ENCODE results near the gene CCDC47.

The CCDC47 gene

GRCh38 chr17:63752707-63753106, 20.7 kb downstream of the CCDC47 start (continued):
- no peak for TF ChIP-seq ZNF214 (tag by site-specific recombination; IDR thresholded peaks at IDR 0.05; ENCODE audit: borderline replicate concordance)
- TF ChIP-seq ZNF280C (tag by site-specific recombination; IDR thresholded peaks at IDR 0.05), result no peak
- no peak for TF ChIP-seq PRDM4 (tag by site-specific recombination; IDR thresholded peaks at IDR 0.05)
- no peak for TF ChIP-seq ZNF169 (tag by site-specific recombination; IDR thresholded peaks at IDR 0.05)

GRCh38 chr17:63751806-63752205, 21.6 kb downstream of the CCDC47 start:
- Histone ChIP-seq H3K36me3 (ENCODE audit: control insufficient read depth in 2 of 2, insufficient read depth in 1 of 2, low read length in 2 of 2) (peaks cover 86 to 97% of the 10 kb centered on the region in 2 experiments), H3K4me3 (ENCODE audit: low read depth, low read length) (no peak overlapping the region), H3K4me1 (ENCODE audit: control insufficient read depth, insufficient read depth, low read length) (no peaks in the 10 kb centered on the region), H3K27ac (ENCODE audit: extremely low read depth, low read depth, low read length) (no peak overlapping the region), H3K9me3 (ENCODE audit: control insufficient read depth, insufficient read depth, low read depth, low read length) (no peaks in the 10 kb centered on the region)
- TF ChIP-seq ZNF37A (tag by site-specific recombination; IDR thresholded peaks at IDR 0.05) (no peak), ZNF266 (tag by site-specific recombination; IDR thresholded peaks at IDR 0.05; ENCODE audit: low read depth) (no peak), ZNF169 (tag by site-specific recombination; IDR thresholded peaks at IDR 0.05) (no peak), ZNF571 (tag by site-specific recombination; IDR thresholded peaks at IDR 0.05) (no peak), ZNF596 (tag by site-specific recombination; IDR thresholded peaks at IDR 0.05) (no peak), CTCF (tag by site-specific recombination; IDR thresholded peaks at IDR 0.05) (no peak), ZNF529 (tag by site-specific recombination; IDR thresholded peaks at IDR 0.05; ENCODE audit: insufficient replicate concordance) (no peak), ZBTB8A (tag by site-specific recombination; IDR thresholded peaks at IDR 0.05) (no peak), ZNF221 (tag by site-specific recombination; IDR thresholded peaks at IDR 0.05; ENCODE audit: borderline replicate concordance) (no peak), ZBTB7A (tag by site-specific recombination; IDR thresholded peaks at IDR 0.05; ENCODE audit: low read depth) (no peak), ZSCAN30 (tag by site-specific recombination; IDR thresholded peaks at IDR 0.05) (no peak), SALL2 (tag by site-specific recombination; IDR thresholded peaks at IDR 0.05; ENCODE audit: borderline replicate concordance) (no peak), ZNF175 (tag by site-specific recombination; IDR thresholded peaks at IDR 0.05) (no peak), ZNF48 (tag by site-specific recombination; IDR thresholded peaks at IDR 0.05) (no peak), ZNF488 (tag by site-specific recombination; IDR thresholded peaks at IDR 0.05) (no peak)
- POLR2A ChIA-PET, result interaction anchor here (0.6 kb wide), 1 partner anchor 15 kb away, joined by 3 read pairs; no protein-coding TSS in a partner anchor
- CTCF ChIA-PET, result no interaction called here
